Liver (tissue), 9 donors: ENCODE data around the gene NOC4L. TPM values are rescaled to one million over a fixed set of nuclear protein-coding genes. Genes with fewer than 3 reads are reported as not detected.

Experiments
- DNase-seq: peaks from one replicate; pipeline ENCODE4 v3.0.0-alpha.2; 2017; ENCODE audit warnings: low spot score
- H3K27ac ChIP-seq, 2 donors: one replicate each; pipeline ENCODE4 v1.7.0; 2013; ENCODE audit warnings: inconsistent platforms in 2 of 2, low read length in 2 of 2, control low read depth in 1 of 2, low read depth in 1 of 2, mild to moderate bottlenecking in 1 of 2
- H3K27me3 ChIP-seq, 4 donors: one replicate each; pipeline versions ENCODE4 v1.6.1 to v1.7.0; 2013; ENCODE audit warnings: low read length in 3 of 4, inconsistent platforms in 1 of 4, mild to moderate bottlenecking in 1 of 4, moderate library complexity in 1 of 4; ENCODE audit not compliant: control insufficient read depth in 4 of 4, insufficient read depth in 4 of 4
- H3K36me3 ChIP-seq, 4 donors: one replicate each; pipeline versions ENCODE4 v1.6.1 to v1.7.0; 2013; ENCODE audit warnings: low read length in 3 of 4, mild to moderate bottlenecking in 3 of 4, low read depth in 1 of 4, moderate library complexity in 1 of 4; ENCODE audit not compliant: control insufficient read depth in 4 of 4, insufficient read depth in 3 of 4
- H3K4me1 ChIP-seq, 4 donors: one replicate each; pipeline versions ENCODE4 v1.6.1 to v1.7.0; 2013; ENCODE audit warnings: low read length in 3 of 4, mild to moderate bottlenecking in 3 of 4, moderate library complexity in 1 of 4; ENCODE audit not compliant: control insufficient read depth in 4 of 4, insufficient read depth in 4 of 4
- H3K4me3 ChIP-seq, 3 donors: one replicate each; pipeline versions ENCODE4 v1.6.1 to v1.7.0; 2013; ENCODE audit warnings: low read length in 3 of 3, control low read depth in 1 of 3, low read depth in 1 of 3, mild to moderate bottlenecking in 1 of 3
- H3K9ac ChIP-seq, 2 donors: one replicate each; pipeline ENCODE4 v1.7.0; 2013; ENCODE audit warnings: low read length in 2 of 2, mild to moderate bottlenecking in 2 of 2, moderate library complexity in 2 of 2, control low read depth in 1 of 2, low read depth in 1 of 2
- H3K9me3 ChIP-seq, 4 donors: one replicate each; pipeline versions ENCODE4 v1.6.1 to v1.7.0; 2013; ENCODE audit warnings: low read length in 3 of 4; ENCODE audit not compliant: control insufficient read depth in 4 of 4
- ATF3 ChIP-seq: IDR thresholded peaks from 2 replicates; pipeline ENCODE4 v1.6.1; 2016; ENCODE audit warnings: antibody characterized with exemption
- CTCF ChIP-seq: fragments of 150-350 bp; IDR thresholded peaks from 2 replicates; pipeline ENCODE4 v1.5.1; 2017; ENCODE audit warnings: improper control_type of control experiment, low read depth, low read length; ENCODE audit not compliant: missing input control
- EGR1 ChIP-seq, 2 donors: IDR thresholded peaks; 2 replicates each; pipeline ENCODE4 v1.6.1; 2016 to 2018; ENCODE audit warnings: antibody characterized with exemption in 2 of 2, low read depth in 2 of 2
- FOXA1 ChIP-seq: IDR thresholded peaks from 2 replicates; pipeline ENCODE4 v1.6.1; 2016; ENCODE audit warnings: antibody characterized with exemption
- FOXA2 ChIP-seq: IDR thresholded peaks from 2 replicates; pipeline ENCODE4 v1.6.1; 2016; ENCODE audit warnings: antibody characterized with exemption
- GABPA ChIP-seq, 2 donors: IDR thresholded peaks in 1 of 2; conservative IDR thresholded peaks in 1 of 2; 2 replicates each; pipeline ENCODE4 v1.6.1; 2016; ENCODE audit warnings: antibody characterized with exemption in 2 of 2, mild to moderate bottlenecking in 1 of 2, moderate library complexity in 1 of 2
- HNF4A ChIP-seq, 2 donors: conservative IDR thresholded peaks; 2 replicates each; pipeline ENCODE4 v1.6.1; 2016; ENCODE audit warnings: antibody characterized with exemption in 2 of 2, mild to moderate bottlenecking in 2 of 2
- HNF4G ChIP-seq: IDR thresholded peaks from 2 replicates; pipeline ENCODE4 v1.6.1; 2016; ENCODE audit warnings: antibody characterized with exemption
- JUND ChIP-seq, 2 donors: IDR thresholded peaks; 2 replicates each; pipeline ENCODE4 v1.6.1; 2016; ENCODE audit warnings: antibody characterized with exemption in 2 of 2
- MAX ChIP-seq: IDR thresholded peaks from 2 replicates; pipeline ENCODE4 v1.6.1; 2016; ENCODE audit warnings: antibody characterized with exemption
- NR2F2 ChIP-seq: IDR thresholded peaks from 2 replicates; pipeline ENCODE4 v1.6.1; 2016; ENCODE audit warnings: antibody characterized with exemption
- RAD21 ChIP-seq, 2 donors: IDR thresholded peaks; 2 replicates each; pipeline ENCODE4 v1.6.1; 2016; ENCODE audit warnings: antibody characterized with exemption in 2 of 2, mild to moderate bottlenecking in 2 of 2
- RXRA ChIP-seq, 2 donors: IDR thresholded peaks; 2 replicates each; pipeline ENCODE4 v1.6.1; 2017 to 2018; ENCODE audit warnings: antibody characterized with exemption in 2 of 2, mild to moderate bottlenecking in 1 of 2
- SP1 ChIP-seq: IDR thresholded peaks from 2 replicates; pipeline ENCODE4 v1.6.1; 2018; ENCODE audit warnings: antibody characterized with exemption, mild to moderate bottlenecking
- TAF1 ChIP-seq: conservative IDR thresholded peaks from 2 replicates; pipeline ENCODE4 v1.6.1; 2016; ENCODE audit warnings: antibody characterized with exemption, mild to moderate bottlenecking
- YY1 ChIP-seq: IDR thresholded peaks from 2 replicates; pipeline ENCODE4 v1.6.1; 2016; ENCODE audit warnings: antibody characterized with exemption, mild to moderate bottlenecking
- ZBTB33 ChIP-seq: IDR thresholded peaks from 2 replicates; pipeline ENCODE4 v1.6.1; 2016; ENCODE audit warnings: antibody characterized with exemption
- WGBS: extraction: QIAGEN DNeasy Blood & Tissue Kit; methylation state at CpG from one replicate; pipeline ENCODE4 v1.1.7; 2013; 5-methylcytosine and 5-hydroxymethylcytosine counted together
- polyA plus RNA-seq, 2 donors: library from polyadenylated mRNA; stranded (reverse) in 1 of 2; unstranded in 1 of 2; fragments of 200-250 nt in 1 of 2; fragments of >200 nt in 1 of 2; fragmentation: Nextera tagmentation in 1 of 2; extraction: Ambion mirVana in 1 of 2; gene quantifications; one replicate each; pipeline versions ENCODE4 v1.2.1 to v1.2.3, GENCODE V29; 2013 to 2015
- total RNA-seq, 2 donors: library from RNA; depleted of rRNA; stranded (reverse); fragments of >200 nt; gene quantifications; one replicate each; pipeline ENCODE4 v1.2.3, GENCODE V29; 2014
- donor health status: healthy.
- donor health status: healthy.
- donor health status: healthy.
- donor health status: healthy.
- donor health status: healthy.

The NOC4L gene
- total and polyA plus RNA-seq, 4 donors = 6.4 to 11.6 (median 8.4) TPM

GRCh38 chr12:132187646-132188450, 43.6 kb downstream of the NOC4L start:
- no peak for DNase-seq
- no peak overlapping the region for H3K27ac ChIP-seq
- H3K9ac ChIP-seq = no peak overlapping the region
- no peak overlapping the region for H3K4me3 ChIP-seq
- no peaks in the 10 kb centered on the region for H3K36me3 ChIP-seq
- TF ChIP-seq FOXA2 (no peak), FOXA1 (no peak), JUND (IDR thresholded peaks at IDR 0.05) (no peak), CTCF (no peak), EGR1 (IDR thresholded peaks at IDR 0.05; ENCODE audit: low read depth in 2 of 2) (no peak), TAF1 (no peak), ATF3 (no peak)
- H3K27me3 ChIP-seq = no peaks in the 10 kb centered on the region
- H3K4me1 ChIP-seq = peaks cover 7 to 16% (median 7%) of the 10 kb centered on the region in 4 donors
- 91% methylated on average over 35 of the region's 35 CpGs for WGBS
- H3K9me3 ChIP-seq = peaks cover 0 to 2% (median 0%) of the 10 kb centered on the region in 4 donors

- no peaks in the 10 kb centered on the region for H3K27me3 ChIP-seq
- H3K9ac ChIP-seq = no peak overlapping the region
- 86% methylated on average over 21 of the region's 21 CpGs for WGBS
- H3K4me3 ChIP-seq = no peak overlapping the region
- no peak for TF ChIP-seq RAD21 (IDR thresholded peaks at IDR 0.05)
- no peak for TF ChIP-seq FOXA2
- TF ChIP-seq TAF1 = no peak
- TF ChIP-seq GABPA (IDR thresholded peaks at IDR 0.05 in 1 of 2, conservative IDR thresholded peaks at IDR 0.05 in 1 of 2) = no peak
- no peak for TF ChIP-seq ZBTB33
- no peak for TF ChIP-seq SP1
- TF ChIP-seq YY1 = no peak
- DNase-seq = no peak
- H3K9me3 ChIP-seq = peaks cover 0 to 2% (median under 1%) of the 10 kb centered on the region in 4 donors
- no peak overlapping the region for H3K27ac ChIP-seq
- H3K36me3 ChIP-seq = no peaks in the 10 kb centered on the region
- peaks cover 7 to 16% (median 7%) of the 10 kb centered on the region in 4 donors for H3K4me1 ChIP-seq
These were observed 44.2 kb downstream of the NOC4L start for GRCh38 chr12:132188451-132188901.

GRCh38 chr12:132188916-132189325, 44.7 kb downstream of the NOC4L start:
- Histone ChIP-seq H3K9ac (no peak overlapping the region), H3K27me3 (no peaks in the 10 kb centered on the region), H3K36me3 (no peaks in the 10 kb centered on the region), H3K4me1 (peaks cover 7 to 16% (median 7%) of the 10 kb centered on the region in 4 donors), H3K4me3 (peak overlapping the region in 1 of 3 donors; percentile 54), H3K27ac (no peak overlapping the region), H3K9me3 (peaks cover 2 to 5% (median 2%) of the 10 kb centered on the region in 4 donors)
- WGBS = 25% methylated on average over 20 of the region's 20 CpGs
- TF ChIP-seq ZBTB33 (no peak), HNF4A (conservative IDR thresholded peaks at IDR 0.05) (no peak), HNF4G (no peak), YY1 (no peak), FOXA1 (no peak), ATF3 (no peak), TAF1 (no peak), MAX (no peak), FOXA2 (no peak), RXRA (IDR thresholded peaks at IDR 0.05) (no peak), RAD21 (IDR thresholded peaks at IDR 0.05) (no peak), JUND (IDR thresholded peaks at IDR 0.05) (no peak), NR2F2 (no peak), SP1 (no peak), EGR1 (IDR thresholded peaks at IDR 0.05; ENCODE audit: low read depth in 2 of 2) (no peak), GABPA (IDR thresholded peaks at IDR 0.05 in 1 of 2, conservative IDR thresholded peaks at IDR 0.05 in 1 of 2) (no peak)
- DNase-seq = no peak
